Common myeloid progenitor, CD34-positive (primary cell): ENCODE data around the gene KLHL13. TPM values are rescaled to one million over a fixed set of nuclear protein-coding genes. Genes with fewer than 3 reads are reported as not detected.

Source experiments
- CTCF ChIA-PET: fragments of 350-600 bp; sonication (Branson Sonifier 250); formaldehyde crosslinking; loops from one replicate; lab custom pipeline; 2021; ENCODE audit warnings: antibody characterized with exemption; lab: Charles Lee
- POLR2A ChIA-PET: fragments of 350-600 bp; sonication (Branson Sonifier 250); formaldehyde crosslinking; loops from one replicate; lab custom pipeline; 2021; ENCODE audit warnings: antibody characterized with exemption; lab: Charles Lee
- DNase-seq, 3 donors: peaks; one replicate each; pipeline versions ENCODE4 v3.0.0 to v3.0.0-alpha.2; 2013
- H3K27ac ChIP-seq, 2 experiments: 1 replicate in 1 of 2; 2 replicates in 1 of 2; pipeline ENCODE4 v1.7.0; 2013; ENCODE audit warnings: inconsistent platforms in 2 of 2, low read length in 2 of 2, mild to moderate bottlenecking in 2 of 2, low read depth in 1 of 2, moderate library complexity in 1 of 2; ENCODE audit not compliant: severe bottlenecking in 2 of 2, insufficient read depth in 1 of 2, poor library complexity in 1 of 2
- H3K27me3 ChIP-seq, 5 experiments: replicated peaks in 2 of 5; 1 replicate in 3 of 5; 2 replicates in 2 of 5; pipeline versions ENCODE4 v1.6.1 to v1.7.0; 2013; ENCODE audit warnings: low read length in 4 of 5, mild to moderate bottlenecking in 2 of 5, moderate library complexity in 2 of 5, inconsistent platforms in 1 of 5; ENCODE audit not compliant: insufficient read depth in 5 of 5, control insufficient read depth in 4 of 5
- H3K36me3 ChIP-seq, 4 experiments: 1 replicate in 2 of 4; 2 replicates in 2 of 4; pipeline versions ENCODE4 v1.6.1 to v1.7.0; 2013; ENCODE audit warnings: low read length in 3 of 4, control low read depth in 1 of 4, mild to moderate bottlenecking in 1 of 4; ENCODE audit not compliant: control insufficient read depth in 4 of 4, insufficient read depth in 4 of 4
- H3K4me1 ChIP-seq, 4 experiments: 1 replicate in 3 of 4; 2 replicates in 1 of 4; pipeline versions ENCODE4 v1.6.1 to v1.7.1; 2013; ENCODE audit warnings: low read length in 3 of 4, mild to moderate bottlenecking in 3 of 4, control low read depth in 1 of 4, inconsistent platforms in 1 of 4, moderate library complexity in 1 of 4; ENCODE audit not compliant: control insufficient read depth in 4 of 4, insufficient read depth in 4 of 4; ENCODE audit errors: control extremely low read depth in 1 of 4
- H3K4me3 ChIP-seq, 7 experiments: 1 replicate in 4 of 7; 2 replicates in 3 of 7; pipeline versions ENCODE4 v1.5.1 to v1.7.0; 2013; ENCODE audit warnings: mild to moderate bottlenecking in 7 of 7, low read length in 6 of 7, moderate library complexity in 6 of 7, inconsistent platforms in 2 of 7, low read depth in 2 of 7, control low read depth in 1 of 7; ENCODE audit not compliant: insufficient read depth in 4 of 7, control insufficient read depth in 1 of 7; ENCODE audit errors: extremely low read depth in 1 of 7
- H3K9me3 ChIP-seq, 5 experiments: 1 replicate in 4 of 5; 2 replicates in 1 of 5; pipeline versions ENCODE4 v1.6.1 to v1.7.1; 2013; ENCODE audit warnings: low read length in 4 of 5, mild to moderate bottlenecking in 2 of 5, inconsistent platforms in 1 of 5, low read depth in 1 of 5, moderate library complexity in 1 of 5; ENCODE audit not compliant: control insufficient read depth in 4 of 5, insufficient read depth in 2 of 5; ENCODE audit errors: control extremely low read depth in 1 of 5
- WGBS: methylation state at CpG from one replicate; pipeline ENCODE4 v1.1.5; 2013; ENCODE audit not compliant: insufficient coverage; 5-methylcytosine and 5-hydroxymethylcytosine counted together
- polyA plus RNA-seq: library from polyadenylated mRNA; unstranded; fragments of 120-200 nt; gene quantifications from one replicate; pipeline ENCODE4 v1.2.1, GENCODE V29; 2013

KLHL13 gene
- 9.8 TPM for polyA plus RNA-seq

- Histone ChIP-seq H3K9me3 (no peaks in the 10 kb centered on the region), H3K27me3 (peaks cover 0 to 14% (median 0%) of the 10 kb centered on the region in 5 experiments), H3K4me1 (peaks cover 0 to 5% (median 1%) of the 10 kb centered on the region in 4 experiments), H3K27ac (peak within 1 kb of the TSS in 1 of 2 experiments; percentile 43), H3K36me3 (no peaks in the 10 kb centered on the region), H3K4me3 (peak within 1 kb of the TSS; percentile 59 to 85 (median 70))
- peak; percentile 32 to 73 (median 63) for DNase-seq
- WGBS = 29% methylated on average over 20 of the region's 42 CpGs
- POLR2A ChIA-PET = no interaction called here
- CTCF ChIA-PET = no interaction called here
Observed at GRCh38 chrX:118116713-118117550, at the start of gene KLHL13. Gene KLHL13, minus strand, starts transcription at chrX:118116810. Its CDS starts 88,337 bp downstream, at chrX:118028473.

GRCh38 chrX:118164138-118164537, 47.5 kb upstream of the KLHL13 start:
- H3K4me3 ChIP-seq = no peak overlapping the region
- no peaks in the 10 kb centered on the region for H3K36me3 ChIP-seq
- ChIA-PET POLR2A (no interaction called here), CTCF (no interaction called here)
- H3K9me3 ChIP-seq = no peaks in the 10 kb centered on the region
- no peaks in the 10 kb centered on the region for H3K27me3 ChIP-seq
- no peak for DNase-seq
- H3K4me1 ChIP-seq = no peaks in the 10 kb centered on the region
- H3K27ac ChIP-seq = no peak overlapping the region
- WGBS = no CpG with 5 or more reads among the region's 1 CpG

GRCh38 chrX:118156953-118157608, 40.5 kb upstream of the KLHL13 start:
- DNase-seq = no peak
- H3K4me1 ChIP-seq = no peaks in the 10 kb centered on the region
- H3K27me3 ChIP-seq = no peaks in the 10 kb centered on the region
- H3K4me3 ChIP-seq = no peak overlapping the region
- H3K27ac ChIP-seq = no peak overlapping the region
- no peaks in the 10 kb centered on the region for H3K36me3 ChIP-seq
- H3K9me3 ChIP-seq = no peaks in the 10 kb centered on the region
- POLR2A ChIA-PET = no interaction called here
- CTCF ChIA-PET = no interaction called here
- 80% methylated on average over 4 of the region's 7 CpGs for WGBS

GRCh38 chrX:118156254-118156952, 39.8 kb upstream of the KLHL13 start:
- H3K27me3 ChIP-seq = no peaks in the 10 kb centered on the region
- no peak overlapping the region for H3K4me3 ChIP-seq
- ChIA-PET POLR2A (no interaction called here), CTCF (no interaction called here)
- H3K27ac ChIP-seq = no peak overlapping the region
- no peak for DNase-seq
- WGBS = 97% methylated on average over 4 of the region's 6 CpGs
- no peaks in the 10 kb centered on the region for H3K36me3 ChIP-seq
- no peaks in the 10 kb centered on the region for H3K9me3 ChIP-seq
- no peaks in the 10 kb centered on the region for H3K4me1 ChIP-seq

- Histone ChIP-seq H3K27me3 (no peaks in the 10 kb centered on the region), H3K27ac (no peak overlapping the region), H3K36me3 (no peaks in the 10 kb centered on the region), H3K4me1 (no peaks in the 10 kb centered on the region), H3K4me3 (no peak overlapping the region), H3K9me3 (no peaks in the 10 kb centered on the region)
- POLR2A ChIA-PET = no interaction called here
- 91% methylated on average over 1 of the region's 1 CpG for WGBS
- CTCF ChIA-PET = no interaction called here
- no peak for DNase-seq
Observed at GRCh38 chrX:118153270-118153669, 36.7 kb upstream of the KLHL13 start.

- Histone ChIP-seq H3K4me3 (no peak overlapping the region), H3K36me3 (no peaks in the 10 kb centered on the region), H3K27ac (no peak overlapping the region), H3K27me3 (no peaks in the 10 kb centered on the region), H3K9me3 (no peaks in the 10 kb centered on the region), H3K4me1 (no peaks in the 10 kb centered on the region)
- DNase-seq = no peak
- ChIA-PET CTCF (no interaction called here), POLR2A (no interaction called here)
- 80% methylated on average over 2 of the region's 2 CpGs for WGBS
Observed at GRCh38 chrX:118152721-118153120, 36.1 kb upstream of the KLHL13 start.

GRCh38 chrX:118148737-118149136, 32.1 kb upstream of the KLHL13 start:
- ChIA-PET POLR2A (no interaction called here), CTCF (no interaction called here)
- Histone ChIP-seq H3K27me3 (no peaks in the 10 kb centered on the region), H3K4me1 (no peaks in the 10 kb centered on the region), H3K27ac (no peak overlapping the region), H3K4me3 (no peak overlapping the region), H3K9me3 (no peaks in the 10 kb centered on the region), H3K36me3 (no peaks in the 10 kb centered on the region)
- no peak for DNase-seq
- WGBS = no CpG with 5 or more reads among the region's 1 CpG
